K562 (cell line): ENCODE data around the gene UBE2D2. TPM values are rescaled to one million over a fixed set of nuclear protein-coding genes. Genes with fewer than 3 reads are reported as not detected.

Experiments used
- COPS2 ChIP-seq: fragments of 450-650 bp; conservative IDR thresholded peaks from 2 replicates; pipeline ENCODE4 v1.6.1; 2016; ENCODE audit warnings: mild to moderate bottlenecking, moderate library complexity
- polyA plus RNA-seq, 8 experiments: library from polyadenylated mRNA; depleted of rRNA in 4 of 8; stranded (reverse) in 5 of 8; unstranded in 3 of 8; fragments of >200 nt; fragmentation: Nextera tagmentation in 2 of 8; fragmentation: Illumina TruSeq in 1 of 8; extraction: Ambion mirVana in 2 of 8; extraction: Trizol in 1 of 8; gene quantifications; 2 replicates each; pipeline versions ENCODE4 v1.2.1 to v1.2.3, GENCODE V29; 2011 to 2014; ENCODE audit warnings: inconsistent platforms in 1 of 8, missing spikeins in 1 of 8
- total RNA-seq, 7 experiments: library from RNA; depleted of rRNA in 6 of 7; stranded (reverse); fragments of >200 nt in 6 of 7; fragmentation: Illumina TruSeq in 2 of 7; extraction: Trizol in 2 of 7; gene quantifications; 2 replicates each; pipeline versions ENCODE4 v1.2.1 to v1.2.3, GENCODE V29; 2011 to 2021; ENCODE audit warnings: low replicate concordance in 1 of 7
- TF ChIP-seq, protein P1 (sequence below): fragments of 250-450 bp; sonication (Bioruptor Pico); IDR thresholded peaks from 2 replicates; pipeline ENCODE4 v1.4.0; 2020
- TF ChIP-seq, protein P2 (sequence below): fragments of 250-450 bp; sonication (Bioruptor Pico); IDR thresholded peaks from 2 replicates; pipeline ENCODE4 v1.8.0; 2022; ENCODE audit warnings: moderate library complexity, mild to moderate bottlenecking, inconsistent platforms

The UBE2D2 gene
- total and polyA plus RNA-seq, 9 of the 15 experiments (the other 6 are each of a cell fraction or from before 2014, with no cell fraction given) = 53.6 to 198 (median 122) TPM

DNA sequence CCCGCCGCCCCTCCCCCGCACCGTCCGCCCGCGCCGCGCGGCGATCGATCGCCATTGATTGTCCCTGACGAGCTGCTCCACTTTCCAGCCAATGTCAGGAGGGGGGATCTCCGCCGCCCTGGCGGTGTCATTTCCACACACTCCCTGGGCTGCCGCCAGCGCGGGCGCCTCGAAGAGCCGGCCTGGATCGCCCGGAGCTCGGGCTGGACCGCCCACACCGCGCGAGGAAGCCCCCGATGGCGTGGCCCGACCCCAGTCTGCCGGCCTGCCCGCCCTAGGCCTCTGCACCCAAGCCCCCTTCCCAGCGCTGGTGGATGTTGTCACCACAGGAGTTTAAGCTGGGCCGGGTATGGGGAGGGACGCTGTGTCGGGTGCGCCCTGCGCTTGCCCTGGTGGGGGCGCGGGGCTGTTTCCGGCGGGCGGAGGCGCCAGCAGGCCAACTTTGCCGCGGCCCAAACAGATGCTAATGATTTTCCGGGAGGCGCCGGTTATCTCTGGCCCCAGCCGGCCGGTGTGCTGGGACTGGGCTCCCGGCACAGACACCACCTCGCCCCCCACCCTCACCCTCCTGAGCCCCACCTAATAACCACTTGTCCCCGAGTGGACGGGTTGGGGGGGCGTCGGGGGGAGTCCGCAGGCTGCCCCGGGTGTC is 76.4 kb downstream of the UBE2D2 start (continued):
- no peak for TF ChIP-seq COPS2
- TF ChIP-seq, protein P1, sequence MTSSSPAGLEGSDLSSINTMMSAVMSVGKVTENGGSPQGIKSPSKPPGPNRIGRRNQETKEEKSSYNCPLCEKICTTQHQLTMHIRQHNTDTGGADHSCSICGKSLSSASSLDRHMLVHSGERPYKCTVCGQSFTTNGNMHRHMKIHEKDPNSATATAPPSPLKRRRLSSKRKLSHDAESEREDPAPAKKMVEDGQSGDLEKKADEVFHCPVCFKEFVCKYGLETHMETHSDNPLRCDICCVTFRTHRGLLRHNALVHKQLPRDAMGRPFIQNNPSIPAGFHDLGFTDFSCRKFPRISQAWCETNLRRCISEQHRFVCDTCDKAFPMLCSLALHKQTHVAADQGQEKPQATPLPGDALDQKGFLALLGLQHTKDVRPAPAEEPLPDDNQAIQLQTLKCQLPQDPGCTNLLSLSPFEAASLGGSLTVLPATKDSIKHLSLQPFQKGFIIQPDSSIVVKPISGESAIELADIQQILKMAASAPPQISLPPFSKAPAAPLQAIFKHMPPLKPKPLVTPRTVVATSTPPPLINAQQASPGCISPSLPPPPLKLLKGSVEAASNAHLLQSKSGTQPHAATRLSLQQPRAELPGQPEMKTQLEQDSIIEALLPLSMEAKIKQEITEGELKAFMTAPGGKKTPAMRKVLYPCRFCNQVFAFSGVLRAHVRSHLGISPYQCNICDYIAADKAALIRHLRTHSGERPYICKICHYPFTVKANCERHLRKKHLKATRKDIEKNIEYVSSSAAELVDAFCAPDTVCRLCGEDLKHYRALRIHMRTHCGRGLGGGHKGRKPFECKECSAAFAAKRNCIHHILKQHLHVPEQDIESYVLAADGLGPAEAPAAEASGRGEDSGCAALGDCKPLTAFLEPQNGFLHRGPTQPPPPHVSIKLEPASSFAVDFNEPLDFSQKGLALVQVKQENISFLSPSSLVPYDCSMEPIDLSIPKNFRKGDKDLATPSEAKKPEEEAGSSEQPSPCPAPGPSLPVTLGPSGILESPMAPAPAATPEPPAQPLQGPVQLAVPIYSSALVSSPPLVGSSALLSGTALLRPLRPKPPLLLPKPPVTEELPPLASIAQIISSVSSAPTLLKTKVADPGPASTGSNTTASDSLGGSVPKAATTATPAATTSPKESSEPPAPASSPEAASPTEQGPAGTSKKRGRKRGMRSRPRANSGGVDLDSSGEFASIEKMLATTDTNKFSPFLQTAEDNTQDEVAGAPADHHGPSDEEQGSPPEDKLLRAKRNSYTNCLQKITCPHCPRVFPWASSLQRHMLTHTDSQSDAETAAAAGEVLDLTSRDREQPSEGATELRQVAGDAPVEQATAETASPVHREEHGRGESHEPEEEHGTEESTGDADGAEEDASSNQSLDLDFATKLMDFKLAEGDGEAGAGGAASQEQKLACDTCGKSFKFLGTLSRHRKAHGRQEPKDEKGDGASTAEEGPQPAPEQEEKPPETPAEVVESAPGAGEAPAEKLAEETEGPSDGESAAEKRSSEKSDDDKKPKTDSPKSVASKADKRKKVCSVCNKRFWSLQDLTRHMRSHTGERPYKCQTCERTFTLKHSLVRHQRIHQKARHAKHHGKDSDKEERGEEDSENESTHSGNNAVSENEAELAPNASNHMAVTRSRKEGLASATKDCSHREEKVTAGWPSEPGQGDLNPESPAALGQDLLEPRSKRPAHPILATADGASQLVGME (CRISPR knock-in tag) = no peak
- TF ChIP-seq, protein P2, sequence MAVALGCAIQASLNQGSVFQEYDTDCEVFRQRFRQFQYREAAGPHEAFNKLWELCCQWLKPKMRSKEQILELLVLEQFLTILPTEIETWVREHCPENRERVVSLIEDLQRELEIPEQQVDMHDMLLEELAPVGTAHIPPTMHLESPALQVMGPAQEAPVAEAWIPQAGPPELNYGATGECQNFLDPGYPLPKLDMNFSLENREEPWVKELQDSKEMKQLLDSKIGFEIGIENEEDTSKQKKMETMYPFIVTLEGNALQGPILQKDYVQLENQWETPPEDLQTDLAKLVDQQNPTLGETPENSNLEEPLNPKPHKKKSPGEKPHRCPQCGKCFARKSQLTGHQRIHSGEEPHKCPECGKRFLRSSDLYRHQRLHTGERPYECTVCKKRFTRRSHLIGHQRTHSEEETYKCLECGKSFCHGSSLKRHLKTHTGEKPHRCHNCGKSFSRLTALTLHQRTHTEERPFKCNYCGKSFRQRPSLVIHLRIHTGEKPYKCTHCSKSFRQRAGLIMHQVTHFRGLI = no peak
